ENCODE data around the gene CAPG. TPM values are rescaled to one million over a fixed set of nuclear protein-coding genes. Genes with fewer than 3 reads are reported as not detected.

CAPG gene
- total RNA-seq, 2 experiments from 2014 or later, result 8.1 to 9.8 TPM

DNA sequence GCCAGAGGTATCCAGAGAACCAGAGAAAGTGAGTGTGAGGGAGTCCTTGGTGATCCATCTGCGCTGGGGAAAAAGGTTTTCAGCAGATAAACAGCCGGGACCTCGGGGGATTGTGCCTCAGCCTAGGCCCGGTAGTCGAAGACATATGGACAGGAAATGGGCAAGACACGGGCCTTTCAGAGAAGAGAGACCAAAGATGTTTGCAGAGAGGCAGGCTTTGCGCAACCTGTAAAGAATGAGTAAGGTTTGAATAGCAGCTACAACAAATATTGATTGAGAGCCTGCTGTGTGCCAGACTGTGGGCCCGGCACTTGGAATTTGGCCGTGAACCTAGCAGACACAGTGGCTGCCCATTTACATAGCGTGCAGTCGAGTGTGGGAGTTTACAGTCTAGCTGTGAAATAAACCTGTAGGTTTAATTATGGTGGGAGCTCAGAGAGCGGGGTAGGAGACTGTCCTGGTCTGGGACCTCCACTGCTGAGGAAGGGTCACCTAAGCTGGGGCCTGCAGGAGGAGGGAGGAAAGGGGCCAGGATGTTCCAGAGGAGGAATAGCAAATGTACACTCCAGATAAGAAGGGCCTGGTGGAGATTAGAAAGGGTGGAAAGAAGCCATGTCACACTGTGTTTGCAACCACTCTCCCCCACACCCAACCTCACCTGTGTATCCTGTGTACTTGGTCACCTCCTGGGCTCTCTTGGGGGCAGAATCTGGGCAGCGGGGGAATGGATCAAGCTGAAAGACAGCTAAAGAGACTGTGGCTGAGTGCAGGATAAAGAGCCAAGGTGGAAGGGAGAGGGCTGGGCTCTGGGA, 11.3 kb upstream of the CAPG start:
- no peaks in the 10 kb centered on the region for H3K9me2 ChIP-seq (ENCODE audit: insufficient read depth, low read length)
- no peak overlapping the region for H3K27ac ChIP-seq (ENCODE audit: low read depth, low read length, poor library complexity, severe bottlenecking)
- intact Hi-C loops (cut with micrococcal nuclease; ENCODE audit: unreplicated experiment), result no loop called here
- DNase-seq (ENCODE audit: low spot score), result no peak
- H3K4me1 ChIP-seq (ENCODE audit: insufficient read depth, low read length, poor library complexity, severe bottlenecking), result peaks cover 28% of the 10 kb centered on the region
- CTCF ChIA-PET (ENCODE audit: unreplicated experiment), result interaction anchor here (1.2 kb wide), 1 partner anchor 130 kb away, joined by 8 read pairs; no protein-coding TSS in a partner anchor
- no TSS peak for BruUV-seq (replicated peaks)
- peak overlapping the region; percentile 84; the same call in 1 of the 2 replicates for H2AFZ ChIP-seq (ENCODE audit: low read length)
- no peak overlapping the region for H3K4me3 ChIP-seq (ENCODE audit: low read depth, low read length, poor library complexity, severe bottlenecking)
- H4K20me1 ChIP-seq (ENCODE audit: insufficient read depth, low read length), result no peaks in the 10 kb centered on the region
- H3K79me2 ChIP-seq (ENCODE audit: insufficient read depth, low read depth, low read length), result no peaks in the 10 kb centered on the region
- no peak overlapping the region for H3K4me2 ChIP-seq (ENCODE audit: low read length)
- POLR2A ChIA-PET, result interaction anchor here (0.6 to 4.0 kb wide), 3 partner anchors 52 to 164 kb away, joined by 3 to 41 read pairs (median 3); partner anchors contain the start of gene MAT2A
- no peaks in the 10 kb centered on the region for H3K36me3 ChIP-seq (ENCODE audit: insufficient read depth, low read length)
- TF ChIP-seq EZH2phosphoT487 (IDR thresholded peaks at IDR 0.05; ENCODE audit: borderline replicate concordance, low read depth, low read length) (no peak), CTCF (conservative IDR thresholded peaks at IDR 0.05; ENCODE audit: low read length) (no peak)
- H3K9me3 ChIP-seq (ENCODE audit: low read length), result no peaks in the 10 kb centered on the region

DNA sequence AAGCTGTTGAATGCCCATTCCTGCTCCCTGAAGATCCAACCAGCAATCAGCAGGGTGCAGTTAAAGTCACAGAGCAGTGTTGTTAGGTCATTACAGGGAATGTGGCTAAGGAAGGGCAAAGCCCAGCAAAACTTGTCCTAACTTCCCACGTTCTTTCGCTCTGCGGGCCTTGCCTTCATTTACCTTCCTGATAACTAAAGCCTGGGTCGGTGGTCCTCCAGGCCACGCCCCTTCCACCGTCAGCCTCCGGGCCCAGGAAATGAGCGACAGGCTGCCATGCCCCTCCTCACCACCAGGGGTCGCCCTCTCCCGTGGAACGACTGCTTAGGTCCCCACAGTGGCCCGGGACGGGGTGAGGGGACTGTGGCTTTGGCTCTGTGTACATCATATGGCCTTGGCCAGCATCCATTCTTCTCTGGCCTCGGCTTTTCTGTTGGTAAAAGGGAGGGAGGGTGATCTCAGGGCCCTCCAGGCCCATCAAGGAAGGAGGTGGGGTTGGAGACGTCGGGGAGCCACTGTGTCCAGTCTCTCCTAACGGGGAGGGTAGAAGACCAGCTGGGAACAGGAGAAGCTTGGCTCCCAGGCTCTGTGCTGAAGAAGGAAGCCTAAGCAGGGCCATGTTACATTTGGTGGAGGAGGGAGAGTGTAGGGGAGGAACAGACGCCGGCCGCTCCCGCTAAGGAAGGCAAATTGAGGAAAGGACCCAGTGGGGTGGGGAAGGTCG, 10.5 kb upstream of the CAPG start:
- H2AFZ ChIP-seq (ENCODE audit: low read length), result peak overlapping the region; percentile 84
- no peaks in the 10 kb centered on the region for H4K20me1 ChIP-seq (ENCODE audit: insufficient read depth, low read length)
- H3K4me1 ChIP-seq (ENCODE audit: insufficient read depth, low read length, poor library complexity, severe bottlenecking), result peaks cover 28% of the 10 kb centered on the region
- no peaks in the 10 kb centered on the region for H3K9me3 ChIP-seq (ENCODE audit: low read length)
- no peaks in the 10 kb centered on the region for H3K9me2 ChIP-seq (ENCODE audit: insufficient read depth, low read length)
- no peaks in the 10 kb centered on the region for H3K79me2 ChIP-seq (ENCODE audit: insufficient read depth, low read depth, low read length)
- intact Hi-C loops (cut with micrococcal nuclease; ENCODE audit: unreplicated experiment), result loop anchor here (1.0 kb wide), 3 partner anchors 119 to 287 kb away; partner anchors contain the start of gene MAT2A
- TF ChIP-seq CTCF (conservative IDR thresholded peaks at IDR 0.05; ENCODE audit: low read length) (peak; percentile 98), EZH2phosphoT487 (IDR thresholded peaks at IDR 0.05; ENCODE audit: borderline replicate concordance, low read depth, low read length) (no peak)
- CTCF ChIA-PET (ENCODE audit: unreplicated experiment), result interaction anchor here (0.9 to 1.8 kb wide), 4 partner anchors 129 to 140 kb away, joined by 3 to 8 read pairs (median 6); partner anchors contain the start of gene GGCX
- POLR2A ChIA-PET, result interaction anchor here (0.6 to 4.0 kb wide), 6 partner anchors 16 to 168 kb away, joined by 3 to 41 read pairs (median 5); partner anchors contain the start of genes GGCX and MAT2A
- DNase-seq (ENCODE audit: low spot score), result peak; percentile 87
- H3K4me3 ChIP-seq (ENCODE audit: low read depth, low read length, poor library complexity, severe bottlenecking), result no peak overlapping the region
- no peaks in the 10 kb centered on the region for H3K36me3 ChIP-seq (ENCODE audit: insufficient read depth, low read length)
- no peak overlapping the region for H3K27ac ChIP-seq (ENCODE audit: low read depth, low read length, poor library complexity, severe bottlenecking)
- BruUV-seq (replicated peaks), result no TSS peak
- H3K4me2 ChIP-seq (ENCODE audit: low read length), result peak overlapping the region; percentile 63
